ENCODE data around the gene DKK2.

- TF ChIP-seq POLR2A (IDR thresholded peaks at IDR 0.05; ENCODE audit: extremely low read depth, insufficient read length) (no peak), MYC (IDR thresholded peaks at IDR 0.05; ENCODE audit: low read depth, low read length) (no peak), MAX (IDR thresholded peaks at IDR 0.05; ENCODE audit: low read depth, low read length) (no peak)
- TF ChIP-seq, protein P1, sequence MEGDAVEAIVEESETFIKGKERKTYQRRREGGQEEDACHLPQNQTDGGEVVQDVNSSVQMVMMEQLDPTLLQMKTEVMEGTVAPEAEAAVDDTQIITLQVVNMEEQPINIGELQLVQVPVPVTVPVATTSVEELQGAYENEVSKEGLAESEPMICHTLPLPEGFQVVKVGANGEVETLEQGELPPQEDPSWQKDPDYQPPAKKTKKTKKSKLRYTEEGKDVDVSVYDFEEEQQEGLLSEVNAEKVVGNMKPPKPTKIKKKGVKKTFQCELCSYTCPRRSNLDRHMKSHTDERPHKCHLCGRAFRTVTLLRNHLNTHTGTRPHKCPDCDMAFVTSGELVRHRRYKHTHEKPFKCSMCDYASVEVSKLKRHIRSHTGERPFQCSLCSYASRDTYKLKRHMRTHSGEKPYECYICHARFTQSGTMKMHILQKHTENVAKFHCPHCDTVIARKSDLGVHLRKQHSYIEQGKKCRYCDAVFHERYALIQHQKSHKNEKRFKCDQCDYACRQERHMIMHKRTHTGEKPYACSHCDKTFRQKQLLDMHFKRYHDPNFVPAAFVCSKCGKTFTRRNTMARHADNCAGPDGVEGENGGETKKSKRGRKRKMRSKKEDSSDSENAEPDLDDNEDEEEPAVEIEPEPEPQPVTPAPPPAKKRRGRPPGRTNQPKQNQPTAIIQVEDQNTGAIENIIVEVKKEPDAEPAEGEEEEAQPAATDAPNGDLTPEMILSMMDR (IDR thresholded peaks at IDR 0.05; ENCODE audit: low read depth, low read length) = no peak
Observed at GRCh38 chr4:106914223-106914622, 121.9 kb downstream of the DKK2 start.
